GM23338 (cell line): Measurements from ENCODE around the gene SH3TC2. TPM values are rescaled to one million over a fixed set of nuclear protein-coding genes. Genes with fewer than 3 reads are reported as not detected.

Source experiments
- CREB1 ChIP-seq: fragments of 250-450 bp; sonication (Bioruptor Pico); IDR thresholded peaks from 2 replicates; pipeline ENCODE4 v1.5.0; 2020; ENCODE audit warnings: low read depth, mild to moderate bottlenecking, moderate library complexity
- CTCF ChIP-seq, 2 experiments: fragments of 200-600 bp in 1 of 2; sonication (generic) in 1 of 2; conservative IDR thresholded peaks; 2 replicates each; pipeline versions ENCODE4 v1.5.1 to v1.6.1; 2016 to 2017; ENCODE audit warnings: antibody characterized with exemption in 2 of 2, low read depth in 2 of 2, mild to moderate bottlenecking in 2 of 2, moderate library complexity in 1 of 2
- ETS1 ChIP-seq: IDR thresholded peaks from 2 replicates; pipeline ENCODE4 v1.6.1; 2016; ENCODE audit warnings: antibody characterized with exemption
- EZH2 ChIP-seq: fragments of 200-600 bp; sonication (generic); IDR thresholded peaks from one replicate; pipeline ENCODE4 v1.8.0; 2017; ENCODE audit warnings: antibody characterized with exemption, mild to moderate bottlenecking, low read depth; ENCODE audit not compliant: unreplicated experiment
- JUNB ChIP-seq: IDR thresholded peaks from one replicate; pipeline ENCODE4 v1.6.1; 2016; ENCODE audit warnings: antibody characterized with exemption; ENCODE audit not compliant: unreplicated experiment
- NANOG ChIP-seq: IDR thresholded peaks from 2 replicates; pipeline ENCODE4 v1.6.1; 2016; ENCODE audit warnings: antibody characterized with exemption, borderline replicate concordance
- POLR2AphosphoS5 ChIP-seq: IDR thresholded peaks from 2 replicates; pipeline ENCODE4 v1.6.1; 2016; ENCODE audit warnings: antibody characterized with exemption, low read depth
- ZNF114 ChIP-seq: fragments of 250-450 bp; sonication (Bioruptor Pico); IDR thresholded peaks from 2 replicates; pipeline ENCODE4 v1.5.0; 2020; ENCODE audit warnings: mild to moderate bottlenecking, moderate library complexity
- ZNF331 ChIP-seq: fragments of 250-450 bp; sonication (Bioruptor Pico); IDR thresholded peaks from 2 replicates; pipeline ENCODE4 v1.5.0; 2020; ENCODE audit warnings: low read depth, mild to moderate bottlenecking, moderate library complexity
- ZNF462 ChIP-seq: fragments of 250-450 bp; sonication (Bioruptor Pico); IDR thresholded peaks from 2 replicates; pipeline ENCODE4 v1.5.0; 2020; ENCODE audit warnings: mild to moderate bottlenecking, moderate library complexity
- polyA plus RNA-seq: library from polyadenylated mRNA; unstranded; fragments of >200 nt; fragmentation: Nextera tagmentation; extraction: Ambion mirVana; gene quantifications from 2 replicates; pipeline ENCODE4 v1.2.1, GENCODE V29; 2016
- total RNA-seq: library from RNA; depleted of rRNA; stranded (reverse); fragments of >200 nt; shearing (Covaris generic); gene quantifications from 2 replicates; pipeline ENCODE4 v1.2.3, GENCODE V29; 2014

SH3TC2 gene
- total and polyA plus RNA-seq, 2 experiments from 2014 or later, result 0.10 to 0.17 TPM

- TF ChIP-seq ZNF462 (no peak), CTCF (conservative IDR thresholded peaks at IDR 0.05; ENCODE audit: low read depth in 2 of 2) (no peak), ZNF331 (no peak), JUNB (no peak), ZNF114 (CRISPR knock-in tag) (no peak), CREB1 (CRISPR knock-in tag) (no peak), EZH2 (no peak), ETS1 (no peak), NANOG (no peak), POLR2AphosphoS5 (no peak)
Observed at GRCh38 chr5:148991566-148991965, 71.3 kb downstream of the SH3TC2 start (continued).
